Activated naive CD8-positive, alpha-beta T cell treated with anti-CD3 and anti-CD28 coated beads, Interleukin-2, amount 50 U/mL, for 16 hours (primary cell): ENCODE results near the gene MXI1.

ENCODE experiments used
- DNase-seq: peaks from one replicate; pipeline ENCODE4 v3.0.0-alpha.2; 2020; ENCODE audit warnings: low read depth, low spot score

Gene MXI1

GRCh38 chr10:110215286-110216170 lies 8.1 kb downstream of the MXI1 start:
- DNase-seq, result no peak

GRCh38 chr10:110216240-110216639 lies 8.8 kb downstream of the MXI1 start:
- DNase-seq, result no peak

- DNase-seq, result no peak
Observed at GRCh38 chr10:110216942-110217661, 9.7 kb downstream of the MXI1 start.

- no peak for DNase-seq
Observed at GRCh38 chr10:110217662-110218008, 10.2 kb downstream of the MXI1 start.

- no peak for DNase-seq
Observed at GRCh38 chr10:110218632-110219031, 11.2 kb downstream of the MXI1 start.

GRCh38 chr10:110219884-110220283 lies 12.5 kb downstream of the MXI1 start:
- no peak for DNase-seq

GRCh38 chr10:110220398-110220797 lies 13.0 kb downstream of the MXI1 start:
- DNase-seq, result no peak

- no peak for DNase-seq
Observed at GRCh38 chr10:110221044-110221720, 13.8 kb downstream of the MXI1 start.

- peak; percentile 39 for DNase-seq
Observed at GRCh38 chr10:110221721-110222261, 14.4 kb downstream of the MXI1 start.

- no peak for DNase-seq
Observed at GRCh38 chr10:110222641-110223297, 15.4 kb downstream of the MXI1 start.

GRCh38 chr10:110223298-110223925 lies 16.0 kb downstream of the MXI1 start:
- no peak for DNase-seq

- DNase-seq, result no peak
Observed at GRCh38 chr10:110224992-110225391, 17.6 kb downstream of the MXI1 start.

- no peak for DNase-seq
Observed at GRCh38 chr10:110225441-110225755, 18.0 kb downstream of the MXI1 start.

GRCh38 chr10:110225756-110226542 lies 18.5 kb downstream of the MXI1 start:
- peak; percentile 74 for DNase-seq

GRCh38 chr10:110226543-110226925 lies 19.1 kb downstream of the MXI1 start:
- peak; percentile 74 for DNase-seq

GRCh38 chr10:110226926-110227641 lies 19.7 kb downstream of the MXI1 start:
- peak; percentile 53 for DNase-seq

GRCh38 chr10:110228066-110228465 lies 20.7 kb downstream of the MXI1 start:
- DNase-seq, result no peak

- no peak for DNase-seq
Observed at GRCh38 chr10:110229155-110229554, 21.8 kb downstream of the MXI1 start.

GRCh38 chr10:110233846-110234245 lies 26.4 kb downstream of the MXI1 start:
- DNase-seq, result no peak
